NCI-H82 treated with DMSO at 0.1 percent for 48 hours (cell line): ENCODE measurements around the gene GABRR2.

ENCODE experiments used
- DNase-seq: peaks from one replicate; lab custom pipeline; 2025; ENCODE audit not compliant: unreplicated experiment; lab: John Stamatoyannopoulos, UW

GABRR2 gene

GRCh38 chr6:89315249-89315885 lies at the start of gene GABRR2:
Gene GABRR2 (minus strand): TSS chr6:89315299. CDS start chr6:89315165, 134 bp downstream.
- no peak for DNase-seq

DNA sequence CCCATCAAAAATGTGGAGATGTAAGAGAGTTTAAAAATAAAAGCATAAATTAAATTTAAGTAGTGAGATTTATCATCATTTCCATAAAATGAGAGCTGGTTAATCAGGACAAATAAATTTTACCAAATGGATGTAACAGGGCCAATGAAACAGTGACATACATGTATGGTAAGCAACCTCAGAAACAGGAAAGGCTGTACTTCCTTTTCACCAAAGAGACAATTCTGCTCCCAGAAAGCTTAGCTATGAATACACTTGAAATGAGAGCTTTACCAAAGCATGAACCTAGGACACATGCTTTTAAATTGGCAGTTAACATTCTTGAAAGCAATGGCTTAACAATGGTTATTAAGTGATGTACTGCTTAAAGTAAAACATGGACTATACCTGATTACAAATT lies 49.5 kb upstream of the GABRR2 start:
- DNase-seq = no peak

DNA sequence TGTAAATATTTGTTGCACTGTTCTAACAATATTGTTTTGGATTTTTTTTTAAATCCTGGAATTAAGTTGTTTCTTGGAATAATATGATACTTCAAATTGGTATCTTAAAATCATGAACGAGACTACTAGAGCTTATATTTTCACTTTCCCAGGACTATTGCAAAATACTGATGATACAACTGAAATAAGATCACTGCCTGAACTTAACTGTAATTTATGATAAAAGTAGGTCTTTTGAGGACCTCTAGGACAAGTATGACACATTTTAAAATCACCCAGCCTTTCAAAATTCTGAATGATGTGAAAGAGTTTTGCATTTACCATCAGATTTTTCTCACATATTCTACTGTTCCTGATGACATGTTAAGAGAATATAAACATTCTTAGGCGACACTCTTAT lies 46.1 kb upstream of the GABRR2 start:
- no peak for DNase-seq

DNA sequence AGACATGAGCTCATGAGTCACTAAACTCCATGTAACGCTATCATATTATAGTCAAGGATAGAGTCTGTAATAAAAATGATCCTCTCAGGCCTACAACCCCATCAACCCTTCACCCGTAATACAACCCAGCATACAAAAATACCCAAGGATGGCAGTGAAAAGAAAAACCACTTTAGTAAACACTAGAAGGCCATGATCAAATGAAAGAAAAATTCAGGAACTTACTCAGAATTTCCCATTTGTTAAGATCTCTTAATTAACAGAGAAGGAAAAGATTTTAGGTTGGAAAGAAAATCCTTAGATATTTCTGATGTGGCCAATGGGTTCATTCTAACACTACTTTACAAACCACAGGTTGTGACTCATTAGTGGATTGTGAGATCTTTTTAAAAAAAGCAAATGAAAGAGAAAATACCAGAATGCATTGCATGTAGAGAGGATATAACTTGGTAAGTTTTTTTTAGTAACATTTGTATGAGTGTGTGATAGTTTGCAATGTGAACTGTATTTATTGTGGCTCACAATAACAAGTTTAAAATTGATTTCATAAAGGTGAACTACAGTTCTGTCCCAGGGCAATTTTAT lies 45.4 kb upstream of the GABRR2 start:
- DNase-seq = no peak

GRCh38 chr6:89359561-89359960 lies 44.5 kb upstream of the GABRR2 start:
- DNase-seq = no peak

DNA sequence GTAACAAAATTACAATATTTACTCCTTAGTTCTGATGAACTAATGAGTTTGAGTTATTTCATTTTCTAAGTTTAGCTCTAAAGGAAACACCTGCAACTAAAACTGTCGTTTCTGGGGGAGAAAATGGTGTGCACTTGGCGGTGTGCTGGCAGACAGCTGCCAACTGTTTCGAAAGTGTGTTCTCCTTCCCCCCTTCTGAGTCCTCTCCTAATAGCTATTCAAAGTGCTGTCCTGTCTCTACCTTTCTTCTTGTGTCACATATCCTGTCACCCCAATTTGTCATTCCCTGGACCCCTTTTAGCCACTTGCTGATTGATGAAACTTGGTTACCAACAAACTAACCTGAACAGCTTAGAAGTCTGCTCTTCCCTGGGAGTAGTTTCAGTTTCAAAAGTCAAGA lies 42.3 kb upstream of the GABRR2 start:
- DNase-seq = no peak

DNA sequence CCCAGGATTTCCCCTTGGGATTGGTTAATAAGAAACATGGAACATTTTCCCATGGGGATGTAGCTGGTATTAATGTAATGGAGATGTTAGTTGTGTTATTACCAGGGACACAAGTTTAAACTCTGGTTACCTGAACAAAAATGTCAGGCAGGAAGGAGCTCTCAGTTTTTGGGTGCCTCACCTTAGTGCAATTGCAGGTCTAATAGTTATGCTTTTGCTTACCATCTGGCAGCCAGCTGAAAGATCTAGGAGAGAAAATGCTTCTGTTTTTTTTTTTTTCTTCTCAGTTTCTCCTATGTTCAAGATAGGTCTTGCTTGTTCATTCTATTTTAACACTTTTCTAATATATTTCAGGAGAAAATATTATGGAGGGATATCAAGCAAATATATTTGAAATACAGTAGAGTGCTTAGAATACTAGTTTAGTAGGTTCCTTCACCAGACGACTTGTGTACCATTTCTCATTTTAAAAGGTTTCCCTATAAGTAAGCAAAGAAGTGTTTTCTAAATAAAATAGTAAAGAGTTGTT lies 41.6 kb upstream of the GABRR2 start:
- DNase-seq = no peak

DNA sequence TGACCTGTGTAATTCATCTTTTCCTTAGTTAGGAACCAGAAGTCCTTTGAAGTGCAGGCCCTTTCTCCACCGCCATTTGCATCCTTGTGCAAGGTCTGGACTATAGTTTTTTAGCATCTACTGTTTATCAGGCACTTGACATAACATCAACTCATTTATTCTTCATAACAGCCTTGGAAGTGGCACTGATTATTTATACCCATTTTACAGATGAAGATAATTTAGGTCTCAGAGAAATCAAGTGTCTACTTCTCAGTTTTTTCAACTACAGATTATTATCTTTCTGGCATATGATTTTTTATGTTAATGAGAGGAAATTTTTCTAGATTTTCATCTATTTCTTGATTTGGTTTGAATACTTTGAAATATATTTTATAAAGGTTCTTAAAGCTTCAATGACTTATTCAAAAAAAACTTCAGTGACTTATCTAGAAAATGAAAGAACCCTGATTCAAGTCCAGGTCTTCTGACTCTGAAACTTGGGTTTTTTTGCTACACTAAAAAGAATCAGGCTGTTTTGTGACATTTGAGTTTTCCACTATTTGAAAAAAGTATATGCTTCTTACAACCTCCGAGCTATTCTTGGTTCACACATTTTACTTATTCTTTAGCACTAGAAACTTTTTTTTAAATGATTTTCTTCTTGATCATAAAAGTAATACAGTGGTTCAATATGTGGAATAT lies 40.6 kb upstream of the GABRR2 start:
- no peak for DNase-seq

DNA sequence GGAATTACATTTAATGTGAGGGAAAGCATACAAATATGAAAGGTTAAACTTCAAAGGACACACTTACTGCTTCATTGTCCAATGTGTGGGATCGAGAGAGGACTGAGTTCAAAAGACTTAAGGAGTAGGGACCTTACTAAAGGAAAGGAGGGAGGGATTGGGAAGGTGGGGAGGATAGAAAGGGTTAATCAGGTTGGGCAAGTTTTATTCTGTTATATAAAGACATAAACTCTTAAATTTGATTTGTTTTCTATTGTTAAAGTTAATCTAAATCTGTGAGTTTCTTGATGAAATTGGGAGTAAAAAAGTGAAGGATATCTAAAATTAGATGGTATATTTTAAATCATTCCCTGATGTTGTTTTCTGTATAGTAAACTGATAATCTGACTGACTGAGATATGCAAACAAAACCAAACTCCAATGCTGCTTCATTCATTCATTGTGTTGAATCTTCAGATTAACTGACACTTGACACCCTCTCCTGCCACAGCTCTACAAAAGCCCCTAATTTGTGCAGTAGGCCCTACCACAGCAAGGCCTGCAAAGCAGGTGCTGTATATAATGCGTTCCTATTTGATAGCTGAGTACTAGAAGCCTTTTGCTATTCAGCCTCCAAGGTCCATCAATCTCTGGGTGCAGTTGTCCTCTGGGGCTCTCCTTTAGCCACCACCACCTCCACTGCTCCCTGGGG lies 38.7 kb upstream of the GABRR2 start:
- peak; percentile 64 for DNase-seq

DNA sequence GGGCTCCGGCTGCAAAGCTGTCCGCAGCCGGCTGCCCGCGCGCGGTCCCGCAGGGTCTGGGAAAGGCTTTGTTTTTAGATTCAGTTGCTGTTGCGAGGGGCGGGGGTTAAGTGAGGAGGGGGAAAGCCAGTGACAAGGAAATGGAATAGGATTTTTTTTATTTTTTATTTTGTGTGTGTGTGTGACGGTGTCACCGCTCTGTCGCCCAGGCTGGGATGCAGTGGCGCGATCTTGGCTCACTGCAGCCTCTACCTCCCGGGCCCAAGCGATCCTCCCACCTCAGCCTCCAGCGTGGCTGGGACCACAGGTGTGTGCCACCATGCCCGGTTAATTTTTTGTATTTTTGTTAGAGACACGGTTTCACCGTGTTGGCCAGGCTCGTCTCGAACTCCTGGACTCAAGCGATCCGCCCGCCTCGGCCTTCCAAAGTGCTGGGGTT lies 38.0 kb upstream of the GABRR2 start:
- DNase-seq = no peak

DNA sequence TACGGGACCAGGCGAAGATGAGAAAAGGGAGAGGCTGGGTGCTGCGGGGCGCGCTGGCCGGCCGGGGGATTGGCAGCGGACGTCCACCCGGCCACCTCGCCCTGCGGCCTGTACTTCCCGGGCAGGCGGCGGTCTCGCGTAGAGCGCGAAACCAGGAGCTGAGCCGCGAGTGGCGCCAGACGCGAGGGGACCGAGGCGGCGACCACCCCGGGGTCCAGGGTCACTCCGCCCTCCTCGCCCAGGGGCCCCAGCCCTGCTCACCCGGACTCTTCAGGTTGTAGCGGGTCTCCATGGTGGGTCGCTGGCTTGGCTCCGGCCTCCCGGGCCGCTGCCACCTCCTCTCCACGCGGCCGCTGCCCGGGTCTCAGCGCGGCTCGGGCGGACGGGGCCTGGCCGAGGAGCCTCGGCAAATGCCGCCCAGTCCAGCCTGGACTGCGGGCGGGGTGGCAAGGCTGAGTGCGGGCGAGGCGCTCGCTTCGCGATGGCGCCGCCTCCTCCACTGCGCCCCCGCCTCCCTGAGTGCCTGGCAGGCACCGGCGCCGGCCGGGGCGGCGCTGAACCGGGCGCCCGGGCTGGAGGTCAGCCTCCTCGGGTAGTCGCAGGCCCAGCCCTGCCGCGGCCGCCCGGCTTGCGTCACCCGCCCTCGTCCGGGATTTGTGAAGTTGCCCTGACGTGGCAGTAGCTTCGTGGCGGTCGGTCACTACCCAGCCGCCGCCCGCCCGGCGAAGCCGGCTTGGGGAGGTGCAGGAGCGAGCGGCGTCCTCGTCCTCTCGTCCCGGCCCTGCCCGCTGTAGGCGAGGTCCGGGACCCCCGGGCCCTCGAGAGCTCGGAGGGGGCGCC lies 37.4 kb upstream of the GABRR2 start, which contains the start of gene UBE2J1:
TSS of gene UBE2J1 (minus strand) at position 445 of the 840 bp plus-strand sequence. CDS start at position 292, 153 bp downstream.
- DNase-seq = no peak

GRCh38 chr6:89351671-89352277 lies 36.7 kb upstream of the GABRR2 start:
- no peak for DNase-seq

- no peak for DNase-seq
Observed at GRCh38 chr6:89350281-89350966, 35.3 kb upstream of the GABRR2 start.

DNA sequence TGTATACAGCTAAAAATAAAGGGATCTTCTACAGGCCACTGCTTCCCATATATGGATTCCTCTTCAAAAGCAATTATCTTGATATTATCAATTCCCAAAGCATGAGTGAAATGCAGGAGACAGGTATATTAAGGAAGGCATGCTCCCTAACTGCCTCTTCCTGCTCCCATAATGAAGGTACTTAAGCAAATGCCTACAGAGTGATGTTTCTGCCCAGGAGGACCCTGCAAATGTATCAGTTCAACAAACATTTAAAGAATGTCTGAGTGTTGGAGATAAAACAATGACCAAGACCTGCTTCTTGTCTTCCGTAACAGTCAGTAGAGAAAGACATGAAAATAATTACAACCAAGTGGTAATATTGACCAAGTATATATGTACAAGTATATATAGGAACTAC lies 33.3 kb upstream of the GABRR2 start:
- DNase-seq = no peak

DNA sequence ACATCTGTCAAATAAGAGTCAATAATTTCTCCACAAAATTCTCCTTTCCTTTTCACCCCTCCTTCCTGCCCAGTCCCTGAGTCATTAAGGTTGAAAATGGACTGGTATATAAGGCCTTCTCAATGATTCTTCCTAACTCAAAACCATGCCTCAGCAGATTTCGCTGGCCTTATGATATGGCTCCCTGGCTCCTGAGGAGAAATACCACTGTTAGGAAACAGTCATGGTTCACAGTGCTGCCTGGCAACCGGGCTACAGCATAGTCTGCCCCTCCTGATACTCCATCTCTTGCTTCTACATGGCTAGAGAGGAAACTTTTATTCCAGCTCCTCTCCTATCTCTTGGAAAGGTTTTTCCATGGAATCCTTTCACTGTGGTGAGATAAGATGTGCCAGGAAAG lies 32.7 kb upstream of the GABRR2 start:
- DNase-seq = no peak

- no peak for DNase-seq
Observed at GRCh38 chr6:89346433-89346832, 31.3 kb upstream of the GABRR2 start.

- no peak for DNase-seq
Observed at GRCh38 chr6:89339565-89339964, 24.5 kb upstream of the GABRR2 start.

DNA sequence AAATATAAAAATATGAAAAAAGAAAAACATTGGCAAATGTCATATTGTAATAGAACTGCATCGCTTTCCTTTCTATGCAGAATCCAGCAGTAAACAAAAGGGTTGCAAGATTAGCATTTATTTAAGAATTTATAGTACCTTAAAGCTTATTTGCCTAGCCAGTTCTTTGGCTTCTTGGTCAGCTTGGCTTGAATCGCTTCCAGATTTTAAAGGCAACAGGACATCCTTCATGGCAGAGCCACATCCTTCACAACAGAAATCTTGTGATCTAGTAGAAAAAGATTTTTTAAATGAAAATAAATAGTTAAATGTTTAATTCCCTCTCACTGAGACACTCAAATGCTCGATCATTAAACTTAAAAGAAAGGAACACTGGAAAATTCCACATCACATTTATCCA lies 20.1 kb upstream of the GABRR2 start:
- no peak for DNase-seq

DNA sequence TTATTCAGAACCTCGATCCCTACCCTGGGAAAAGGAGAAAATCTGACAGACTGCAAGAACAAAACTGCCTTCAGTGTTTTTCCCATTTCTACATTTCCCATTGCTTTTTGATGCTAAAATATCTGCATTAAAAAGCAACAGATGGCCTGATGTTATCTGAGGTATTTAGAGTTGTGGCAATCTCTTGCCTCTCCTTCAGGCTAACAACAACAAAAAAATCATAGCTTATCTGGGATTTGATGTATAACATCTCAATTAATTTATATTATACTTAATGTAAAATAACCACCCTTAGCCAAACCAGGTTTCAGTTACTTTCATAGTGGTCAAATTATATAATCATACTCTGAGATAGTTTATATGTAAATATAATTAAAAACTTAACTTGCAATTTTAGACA lies 15.8 kb upstream of the GABRR2 start:
- no peak for DNase-seq

GRCh38 chr6:89328976-89329375 lies 13.9 kb upstream of the GABRR2 start:
- no peak for DNase-seq
